ENCODE results near the gene PRG2. TPM values are rescaled to one million over a fixed set of nuclear protein-coding genes. Genes with fewer than 3 reads are reported as not detected.

Gene PRG2
- total RNA-seq, 1 experiment from 2014 or later = not detected

DNA sequence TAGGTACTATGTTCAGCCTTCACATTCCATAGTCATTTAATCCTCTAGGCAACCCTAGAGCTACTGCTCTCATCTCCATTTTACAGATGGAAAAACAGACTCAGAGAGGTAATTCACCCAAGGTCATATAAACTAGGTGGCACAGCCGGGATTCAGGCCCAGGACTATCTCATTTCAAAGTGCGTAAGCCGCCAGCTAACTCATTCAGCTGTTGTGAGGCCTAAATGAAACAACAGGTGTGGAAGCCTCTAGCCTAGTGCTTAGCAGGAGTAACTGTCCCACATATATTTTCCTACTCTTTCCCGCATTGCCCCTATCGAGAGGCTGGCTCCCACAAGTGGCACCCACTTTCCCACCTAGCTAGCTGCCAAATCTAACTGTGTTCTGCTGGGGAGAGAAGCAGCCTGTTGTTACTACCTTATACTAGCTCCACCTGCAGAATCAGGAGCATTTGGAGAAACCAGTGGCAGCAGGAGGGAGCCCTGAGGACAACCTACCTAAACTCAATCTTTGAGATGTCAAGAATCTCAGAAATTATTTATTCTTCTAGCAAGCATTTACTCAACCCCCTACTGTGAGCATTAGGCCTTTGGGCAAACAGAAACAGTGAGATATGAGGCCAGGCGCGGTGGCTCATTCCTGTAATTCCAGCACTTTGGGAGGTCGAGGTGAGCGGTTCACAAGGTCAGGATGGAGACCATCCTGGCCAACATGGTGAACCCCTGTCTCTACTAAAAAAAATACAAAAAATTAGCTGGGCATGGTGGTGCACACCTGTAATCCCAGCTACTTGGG lies 30.4 kb downstream of the PRG2 start:
- DNase-seq = peak; percentile 72 to 92
- no peaks in the 10 kb centered on the region for H3K9me3 ChIP-seq (replicated peaks)
- H3K27me3 ChIP-seq = 0 out of 2 replicates have a peak, but pooled peaks cover 3% of the 10 kb centered on the region
- H3K4me1 ChIP-seq = peaks cover 17% of the 10 kb centered on the region
- peak overlapping the region; percentile 12; the same call in 1 of the 2 replicates for H3K27ac ChIP-seq
- H3K36me3 ChIP-seq = no peaks in the 10 kb centered on the region
- H3K4me3 ChIP-seq = no peak overlapping the region

DNA sequence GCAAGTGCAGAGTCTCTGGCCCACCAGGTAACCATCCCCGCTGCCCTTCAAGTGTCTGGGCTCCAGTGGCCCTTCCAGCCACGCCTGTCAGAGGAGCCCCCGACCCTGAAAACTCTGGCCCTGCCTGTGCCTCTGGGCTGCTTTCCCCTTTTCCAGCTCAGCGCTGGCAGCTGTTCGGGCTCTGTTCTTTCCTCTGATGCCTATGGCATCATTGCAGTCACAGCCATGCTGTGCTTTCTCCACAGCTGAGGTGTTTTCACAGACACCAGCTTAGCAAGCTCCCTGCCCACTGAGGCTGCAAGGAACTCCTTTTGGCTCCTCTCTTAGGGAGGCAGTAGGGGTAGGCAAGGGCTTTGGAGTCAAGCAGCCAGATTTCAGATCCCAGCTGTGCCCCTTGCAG lies 31.1 kb downstream of the PRG2 start:
- peak in 1 of 2 experiments; percentile 42 for DNase-seq
- Histone ChIP-seq H3K36me3 (no peaks in the 10 kb centered on the region), H3K27me3 (0 out of 2 replicates have a peak, but pooled peaks cover 3% of the 10 kb centered on the region), H3K4me1 (peaks cover 17% of the 10 kb centered on the region), H3K27ac (no peak overlapping the region), H3K9me3 (replicated peaks) (no peaks in the 10 kb centered on the region), H3K4me3 (no peak overlapping the region)

DNA sequence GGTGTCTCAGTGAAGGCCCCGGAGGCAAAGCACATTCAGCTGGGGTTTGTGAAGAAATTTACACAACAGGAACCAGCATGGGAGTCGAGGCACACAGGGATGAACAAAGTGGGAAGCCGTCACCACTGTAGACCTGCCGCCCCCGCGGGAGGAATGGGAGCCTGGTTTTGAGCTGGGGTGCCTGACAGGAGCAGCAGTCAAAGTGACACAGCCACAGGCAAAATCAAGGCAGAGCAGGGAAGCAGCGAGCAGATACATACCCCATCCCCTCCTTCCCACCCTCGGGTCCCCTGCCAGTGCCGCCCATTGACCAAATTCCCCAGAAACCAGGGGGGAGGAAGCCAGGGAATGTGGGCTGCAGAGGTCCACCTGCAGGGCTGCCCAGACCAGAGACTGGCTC lies 31.5 kb downstream of the PRG2 start:
- Histone ChIP-seq H3K27me3 (0 out of 2 replicates have a peak, but pooled peaks cover 3% of the 10 kb centered on the region), H3K4me1 (peaks cover 17% of the 10 kb centered on the region), H3K36me3 (no peaks in the 10 kb centered on the region), H3K4me3 (no peak overlapping the region), H3K9me3 (replicated peaks) (no peaks in the 10 kb centered on the region), H3K27ac (no peak overlapping the region)
- DNase-seq = no peak

DNA sequence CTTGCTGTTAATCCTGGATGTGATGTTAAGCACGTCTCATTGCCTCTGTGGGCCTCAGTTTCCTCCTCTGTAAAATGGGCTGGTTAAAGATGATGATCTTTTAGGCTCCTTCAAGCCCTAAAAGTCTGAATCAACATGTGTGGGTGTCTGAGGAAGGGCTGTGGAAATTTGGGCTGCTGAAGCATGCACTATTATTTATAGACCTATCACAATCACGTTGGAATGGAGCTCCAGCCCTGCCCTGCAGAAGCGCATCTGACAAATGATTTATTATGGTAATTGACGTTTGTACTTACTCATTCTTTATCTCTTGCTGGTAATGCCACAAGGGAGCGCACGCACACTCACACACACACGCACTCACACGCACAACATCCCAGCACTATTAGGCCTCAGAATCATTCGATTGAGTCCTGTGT lies 31.9 kb downstream of the PRG2 start:
- Histone ChIP-seq H3K36me3 (no peaks in the 10 kb centered on the region), H3K27me3 (0 out of 2 replicates have a peak, but pooled peaks cover 3% of the 10 kb centered on the region), H3K27ac (no peak overlapping the region), H3K9me3 (replicated peaks) (no peaks in the 10 kb centered on the region), H3K4me1 (peaks cover 17% of the 10 kb centered on the region), H3K4me3 (no peak overlapping the region)
- no peak for DNase-seq

DNA sequence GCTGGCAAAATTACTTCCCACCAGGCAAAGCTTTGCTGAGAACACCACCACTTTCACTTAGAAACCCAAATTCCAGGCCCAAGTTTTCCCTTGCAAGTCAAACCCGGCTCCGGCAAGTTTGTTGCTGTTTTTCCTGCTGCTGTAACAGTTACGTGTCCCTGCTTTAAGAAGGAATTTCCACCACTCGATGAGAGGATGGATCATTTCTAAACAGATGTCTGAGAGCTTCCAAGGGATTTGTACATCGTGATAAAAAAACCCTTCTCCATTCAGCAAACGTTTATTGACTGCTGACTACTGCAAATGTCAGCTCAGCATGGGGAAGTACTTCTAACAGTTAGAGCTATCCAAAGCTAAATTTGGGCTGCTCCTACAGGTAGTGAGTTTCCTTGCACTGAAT lies 32.6 kb downstream of the PRG2 start:
- no peak overlapping the region for H3K27ac ChIP-seq
- no peaks in the 10 kb centered on the region for H3K9me3 ChIP-seq (replicated peaks)
- DNase-seq = no peak
- H3K4me1 ChIP-seq = peaks cover 21% of the 10 kb centered on the region
- H3K27me3 ChIP-seq = 0 out of 2 replicates have a peak, but pooled peaks cover 3% of the 10 kb centered on the region
- no peak overlapping the region for H3K4me3 ChIP-seq
- no peaks in the 10 kb centered on the region for H3K36me3 ChIP-seq

DNA sequence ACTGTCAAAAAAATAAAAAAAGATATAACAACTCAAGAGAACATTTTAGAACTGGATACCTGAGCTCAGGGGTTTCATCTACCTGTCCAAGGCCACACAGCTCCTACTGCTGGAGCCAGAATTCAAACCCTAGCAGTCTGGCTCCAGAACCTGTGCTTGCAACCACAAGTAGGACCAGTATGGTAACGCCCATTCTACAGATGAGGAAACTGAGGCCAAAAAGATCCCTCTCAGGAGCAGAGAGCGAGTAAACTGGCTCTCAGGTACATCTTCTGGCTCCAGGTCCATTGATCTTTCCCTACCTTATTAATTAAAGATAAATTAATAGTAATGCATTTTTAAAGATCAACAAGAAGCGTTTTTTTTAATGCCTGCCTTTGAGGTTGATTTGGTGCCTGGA lies 33.1 kb downstream of the PRG2 start:
- Histone ChIP-seq H3K4me1 (peaks cover 21% of the 10 kb centered on the region), H3K27me3 (no peaks in the 10 kb centered on the region), H3K27ac (no peak overlapping the region), H3K36me3 (no peaks in the 10 kb centered on the region), H3K9me3 (replicated peaks) (no peaks in the 10 kb centered on the region), H3K4me3 (no peak overlapping the region)
- no peak for DNase-seq

DNA sequence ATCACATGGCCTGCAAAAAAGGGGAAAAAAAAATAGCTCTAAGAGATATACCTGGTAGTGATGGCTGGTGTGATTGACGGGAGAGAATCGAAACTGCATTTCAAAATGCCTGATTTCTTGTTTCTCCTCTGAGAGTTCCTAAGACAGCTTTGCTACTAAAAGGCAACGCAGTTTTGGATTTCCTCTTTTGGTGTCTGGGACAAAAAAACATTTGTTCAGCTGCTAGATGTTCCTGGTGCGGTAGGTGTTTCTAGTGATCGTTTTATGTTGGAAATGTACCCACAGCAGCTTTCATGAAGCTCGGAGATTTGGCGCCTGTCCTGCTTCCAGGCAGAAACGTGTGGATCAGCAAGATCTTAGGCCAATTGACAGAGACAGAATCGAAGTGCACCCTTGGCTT lies 34.2 kb downstream of the PRG2 start:
- Histone ChIP-seq H3K27me3 (no peaks in the 10 kb centered on the region), H3K4me1 (peaks cover 21% of the 10 kb centered on the region)
- no peak for DNase-seq

DNA sequence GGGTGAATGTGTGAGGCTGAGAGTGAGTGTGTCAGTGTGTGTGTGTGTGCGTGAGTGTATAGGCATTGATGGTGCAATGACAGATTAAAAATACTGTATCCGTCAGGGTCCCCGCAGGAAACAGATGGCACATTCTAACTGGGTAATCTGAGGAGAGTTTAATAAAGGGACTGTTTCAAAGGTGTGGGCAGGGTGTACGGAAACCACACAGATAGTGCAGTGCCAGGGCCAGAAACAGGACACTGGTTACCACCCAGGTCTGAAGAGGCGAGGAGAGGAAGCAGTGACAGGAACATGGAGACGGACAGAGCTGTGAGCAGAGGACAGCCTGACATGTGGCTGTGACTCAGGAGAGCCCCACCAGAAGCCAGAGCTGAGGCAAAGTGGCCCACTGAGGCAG lies 35.8 kb downstream of the PRG2 start:
- no peaks in the 10 kb centered on the region for H3K36me3 ChIP-seq
- H3K9me3 ChIP-seq (replicated peaks) = no peaks in the 10 kb centered on the region
- peaks cover 14% of the 10 kb centered on the region for H3K4me1 ChIP-seq
- DNase-seq = no peak
- H3K4me3 ChIP-seq = no peak overlapping the region
- no peak overlapping the region for H3K27ac ChIP-seq
- no peaks in the 10 kb centered on the region for H3K27me3 ChIP-seq

More for the DNA sequence above, 34.2 kb downstream of the PRG2 start:
- no peak overlapping the region for H3K27ac ChIP-seq
- no peaks in the 10 kb centered on the region for H3K36me3 ChIP-seq
- H3K4me3 ChIP-seq = no peak overlapping the region
- no peaks in the 10 kb centered on the region for H3K9me3 ChIP-seq (replicated peaks)

DNA sequence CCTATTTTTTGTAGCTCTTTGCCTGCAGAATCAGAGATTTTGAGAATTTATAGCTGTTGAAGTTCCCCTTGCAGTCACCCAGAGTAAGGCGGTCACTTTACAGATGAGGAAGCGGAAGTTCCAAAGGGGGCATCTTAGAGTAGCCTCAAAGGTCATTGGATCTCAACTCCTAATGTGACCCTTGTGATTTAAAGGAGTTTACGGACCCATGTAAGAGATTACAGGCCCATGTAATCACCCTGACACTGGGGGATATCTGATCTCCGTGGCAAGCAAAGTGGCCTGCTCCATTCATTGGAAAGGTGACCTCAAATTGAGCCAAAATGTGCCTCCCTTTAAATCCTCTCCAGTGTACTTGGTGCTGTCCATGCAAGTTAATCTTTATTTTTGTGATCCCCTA lies 36.6 kb downstream of the PRG2 start:
- DNase-seq = no peak
- no peak overlapping the region for H3K4me3 ChIP-seq
- H3K27me3 ChIP-seq = no peaks in the 10 kb centered on the region
- no peak overlapping the region for H3K27ac ChIP-seq
- no peaks in the 10 kb centered on the region for H3K36me3 ChIP-seq
- H3K4me1 ChIP-seq = peaks cover 7% of the 10 kb centered on the region; the same call in 1 of the 2 replicates
- no peaks in the 10 kb centered on the region for H3K9me3 ChIP-seq (replicated peaks)

DNA sequence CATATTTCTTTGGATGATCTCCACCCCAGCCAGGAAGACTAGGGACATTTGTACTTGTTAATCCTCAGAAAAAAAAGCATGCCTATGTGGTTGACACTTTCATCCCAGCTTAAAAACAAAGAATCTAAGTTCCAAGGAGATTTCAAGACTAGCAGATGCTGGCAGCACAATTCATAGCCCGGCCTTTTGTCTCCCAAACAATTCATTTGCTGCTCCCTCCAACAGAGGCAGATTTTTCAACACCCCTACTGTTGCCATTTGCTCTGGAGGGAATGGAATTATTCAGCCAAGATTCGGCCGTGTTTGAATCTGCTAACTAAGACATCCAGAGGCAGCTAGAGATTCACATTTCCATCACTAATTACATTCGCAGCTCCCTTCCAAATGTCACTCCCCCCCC lies 37.0 kb downstream of the PRG2 start:
- H3K4me1 ChIP-seq = peaks cover 7% of the 10 kb centered on the region; the same call in 1 of the 2 replicates
- no peak for DNase-seq

DNA sequence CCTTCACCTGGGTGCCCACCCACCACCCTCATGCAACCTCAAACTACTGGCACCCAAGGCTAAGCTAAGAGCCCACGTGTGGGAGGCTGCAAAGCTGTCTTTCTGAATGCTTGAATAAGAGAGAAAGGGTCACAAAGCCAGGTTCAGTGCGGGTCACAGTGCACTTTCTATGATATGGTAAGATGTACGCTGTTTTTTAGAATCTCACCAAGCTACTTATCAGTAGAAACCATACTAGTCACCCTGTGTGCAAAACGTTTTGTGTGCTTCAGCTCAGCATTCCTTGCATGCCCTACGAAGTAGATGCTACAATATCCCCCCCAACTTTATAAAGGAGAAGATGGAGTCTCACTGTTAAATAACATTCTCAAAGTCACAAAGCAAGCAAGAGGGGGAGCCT lies 37.4 kb downstream of the PRG2 start:
- Histone ChIP-seq H3K9me3 (replicated peaks) (no peaks in the 10 kb centered on the region), H3K4me3 (no peak overlapping the region), H3K27me3 (no peaks in the 10 kb centered on the region), H3K27ac (no peak overlapping the region), H3K36me3 (no peaks in the 10 kb centered on the region), H3K4me1 (peaks cover 7% of the 10 kb centered on the region; the same call in 1 of the 2 replicates)
- DNase-seq = no peak

More for the DNA sequence above, 37.0 kb downstream of the PRG2 start:
- Histone ChIP-seq H3K36me3 (no peaks in the 10 kb centered on the region), H3K4me3 (no peak overlapping the region), H3K9me3 (replicated peaks) (no peaks in the 10 kb centered on the region), H3K27ac (no peak overlapping the region), H3K27me3 (no peaks in the 10 kb centered on the region)

DNA sequence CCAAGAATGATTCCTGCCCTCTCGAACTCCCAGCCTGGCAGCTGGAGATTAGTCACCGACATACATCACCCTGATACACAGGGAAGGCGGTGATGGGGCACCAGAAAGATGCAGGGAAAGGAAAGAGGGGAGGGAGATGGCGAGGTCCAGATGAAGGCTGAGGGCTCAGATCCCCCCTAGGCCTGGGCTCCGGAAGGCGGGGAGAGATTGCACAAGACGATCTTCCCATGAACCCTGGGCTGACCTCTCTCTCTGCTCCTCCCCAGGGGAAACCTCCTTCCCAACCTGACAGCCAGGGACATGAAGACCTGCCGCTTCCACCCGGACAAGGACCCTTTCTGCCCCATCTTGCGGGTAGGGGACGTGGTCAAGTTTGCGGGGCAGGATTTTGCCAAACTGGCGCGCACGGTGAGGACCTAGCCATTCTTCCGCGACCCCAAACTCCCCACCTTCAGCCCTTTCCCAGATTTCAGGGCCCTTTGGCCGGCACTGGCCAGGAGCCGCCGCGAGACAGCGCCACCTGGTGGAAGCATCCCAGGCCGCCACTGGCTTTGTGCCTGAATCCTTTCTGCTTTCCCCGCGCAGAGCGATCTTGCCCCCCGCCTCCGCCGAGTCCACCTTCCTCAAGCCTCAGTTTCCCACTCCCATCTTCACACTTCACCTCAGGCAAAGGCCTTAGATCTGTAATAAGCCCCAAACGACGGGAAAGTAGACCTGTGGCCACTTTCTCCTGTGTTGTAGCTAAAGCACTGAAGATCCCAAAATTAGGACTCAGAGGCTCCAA lies 40.8 kb downstream of the PRG2 start:
- DNase-seq = peak; percentile 34 to 63
- Histone ChIP-seq H3K9me3 (replicated peaks) (no peaks in the 10 kb centered on the region), H3K27me3 (no peaks in the 10 kb centered on the region), H3K4me3 (no peak overlapping the region), H3K4me1 (peaks cover 3% of the 10 kb centered on the region; the same call in 1 of the 2 replicates), H3K27ac (no peak overlapping the region), H3K36me3 (no peaks in the 10 kb centered on the region)

DNA sequence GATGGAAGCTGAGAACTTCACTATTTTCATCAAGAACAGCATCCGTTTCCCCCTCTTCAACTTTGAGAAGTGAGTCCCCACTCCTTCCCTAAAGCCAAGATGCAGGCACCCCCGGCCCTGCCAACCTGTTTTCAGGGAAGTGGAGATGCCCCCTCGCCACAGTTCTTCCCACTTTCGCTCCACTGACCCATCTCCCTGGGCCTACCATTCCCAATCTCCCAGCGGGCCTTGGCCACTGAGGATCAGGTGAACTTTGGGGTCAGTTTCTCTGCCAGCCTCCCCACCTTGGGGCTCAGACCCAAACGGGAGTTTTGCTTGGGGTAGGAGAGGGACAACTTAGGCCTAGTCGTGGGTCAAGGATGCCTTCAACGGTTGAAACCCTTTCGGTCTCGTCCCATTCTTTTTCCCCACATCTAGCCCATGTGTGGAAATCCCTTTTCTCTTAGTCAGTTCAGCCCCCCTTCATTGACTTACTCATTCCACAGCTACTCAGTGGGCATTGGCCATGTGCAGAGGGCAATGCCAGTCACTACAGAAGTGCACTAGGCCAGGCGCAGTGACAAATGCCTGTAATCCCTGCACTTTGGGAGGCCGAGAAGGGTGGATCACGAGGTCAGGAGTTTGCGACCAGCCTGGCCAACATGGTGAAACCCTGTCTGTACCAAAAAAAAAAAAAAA lies 41.7 kb downstream of the PRG2 start:
- peaks cover under 1% of the 10 kb centered on the region; the same call in 1 of the 2 replicates for H3K27me3 ChIP-seq
- DNase-seq = no peak
- H3K4me3 ChIP-seq = no peak overlapping the region
- no peak overlapping the region for H3K27ac ChIP-seq
- H3K9me3 ChIP-seq (replicated peaks) = no peaks in the 10 kb centered on the region
- peaks cover 3% of the 10 kb centered on the region; the same call in 1 of the 2 replicates for H3K4me1 ChIP-seq
- no peaks in the 10 kb centered on the region for H3K36me3 ChIP-seq

DNA sequence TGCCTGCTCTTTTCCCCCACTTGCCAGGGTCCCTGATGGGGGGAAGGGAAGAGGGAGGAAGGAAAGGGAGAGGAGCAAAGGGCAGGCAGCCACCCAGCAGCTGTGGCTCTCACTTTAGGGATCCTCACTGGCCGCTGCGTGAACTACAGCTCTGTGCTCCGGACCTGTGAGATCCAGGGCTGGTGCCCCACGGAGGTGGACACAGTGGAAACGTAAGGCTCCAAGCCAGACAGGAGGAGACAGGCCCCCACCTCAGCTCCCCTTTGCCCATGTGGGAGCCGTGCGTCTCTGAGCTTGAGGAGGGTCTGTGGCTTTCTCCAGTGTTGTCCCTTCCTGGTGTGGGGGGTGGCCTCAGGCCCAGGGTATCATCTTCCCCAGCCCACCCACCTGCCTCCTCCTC lies 42.4 kb downstream of the PRG2 start:
- Histone ChIP-seq H3K4me1 (no peaks in the 10 kb centered on the region), H3K27ac (no peak overlapping the region), H3K9me3 (replicated peaks) (no peaks in the 10 kb centered on the region), H3K27me3 (peaks cover 6% of the 10 kb centered on the region; the same call in 1 of the 2 replicates), H3K36me3 (no peaks in the 10 kb centered on the region), H3K4me3 (no peak overlapping the region)
- DNase-seq = peak in 1 of 2 experiments; percentile 28

All from SJCRH30 (cell line).